ENCODE measurements around the gene GALNT16.

DNA sequence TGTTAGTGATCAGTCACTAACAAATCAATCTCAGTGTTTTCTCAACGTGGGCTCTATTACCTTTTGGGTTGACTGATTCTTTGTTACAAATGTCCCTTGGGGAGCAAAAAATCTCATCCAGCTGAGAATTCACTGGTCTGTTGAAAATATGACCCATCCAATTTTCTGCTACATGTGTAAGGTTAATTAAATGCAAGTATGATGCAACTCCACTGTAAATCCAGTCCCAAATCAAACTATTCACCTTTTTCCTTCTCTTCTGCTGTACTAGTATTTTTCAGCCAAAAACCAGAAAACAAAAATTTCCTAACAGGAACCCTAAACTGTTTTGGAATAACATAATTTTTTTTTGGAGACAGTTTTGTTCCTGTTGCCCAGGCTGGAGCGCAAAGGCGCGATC is 136.0 kb downstream of the GALNT16 start:
- TF ChIP-seq, protein P1, sequence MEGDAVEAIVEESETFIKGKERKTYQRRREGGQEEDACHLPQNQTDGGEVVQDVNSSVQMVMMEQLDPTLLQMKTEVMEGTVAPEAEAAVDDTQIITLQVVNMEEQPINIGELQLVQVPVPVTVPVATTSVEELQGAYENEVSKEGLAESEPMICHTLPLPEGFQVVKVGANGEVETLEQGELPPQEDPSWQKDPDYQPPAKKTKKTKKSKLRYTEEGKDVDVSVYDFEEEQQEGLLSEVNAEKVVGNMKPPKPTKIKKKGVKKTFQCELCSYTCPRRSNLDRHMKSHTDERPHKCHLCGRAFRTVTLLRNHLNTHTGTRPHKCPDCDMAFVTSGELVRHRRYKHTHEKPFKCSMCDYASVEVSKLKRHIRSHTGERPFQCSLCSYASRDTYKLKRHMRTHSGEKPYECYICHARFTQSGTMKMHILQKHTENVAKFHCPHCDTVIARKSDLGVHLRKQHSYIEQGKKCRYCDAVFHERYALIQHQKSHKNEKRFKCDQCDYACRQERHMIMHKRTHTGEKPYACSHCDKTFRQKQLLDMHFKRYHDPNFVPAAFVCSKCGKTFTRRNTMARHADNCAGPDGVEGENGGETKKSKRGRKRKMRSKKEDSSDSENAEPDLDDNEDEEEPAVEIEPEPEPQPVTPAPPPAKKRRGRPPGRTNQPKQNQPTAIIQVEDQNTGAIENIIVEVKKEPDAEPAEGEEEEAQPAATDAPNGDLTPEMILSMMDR (IDR thresholded peaks at IDR 0.05) = no peak
- TF ChIP-seq EP300 (IDR thresholded peaks at IDR 0.05) = no peak
- no peak for TF ChIP-seq POLR2A (IDR thresholded peaks at IDR 0.05)
